HL-60 (cell line): Measurements from ENCODE around the gene ENKUR.

Experiments
- DNase-seq, 2 experiments: peaks; one replicate each; pipeline ENCODE4 v3.0.0-alpha.2; 2010 to 2020; ENCODE audit warnings: low read depth in 1 of 2, low spot score in 1 of 2
- H3K27ac ChIP-seq: fragments of 250-450 bp; sonication (Bioruptor Pico); replicated peaks from 2 replicates; pipeline ENCODE4 v1.5.1; 2020; ENCODE audit warnings: mild to moderate bottlenecking, moderate library complexity
- H3K27me3 ChIP-seq: fragments of 250-450 bp; sonication (Bioruptor Pico); 2 replicates; pipeline ENCODE4 v1.5.1; 2021; ENCODE audit warnings: mild to moderate bottlenecking, moderate library complexity; ENCODE audit not compliant: insufficient read depth, poor library complexity, severe bottlenecking
- H3K4me3 ChIP-seq: replicated peaks from 2 replicates; pipeline ENCODE4 v1.5.1; 2011; ENCODE audit warnings: mild to moderate bottlenecking, control low read depth, low read length; ENCODE audit not compliant: insufficient read depth
- GABPA ChIP-seq: IDR thresholded peaks from 2 replicates; pipeline ENCODE4 v1.6.1; 2012; ENCODE audit warnings: low read depth
- POLR2AphosphoS5 ChIP-seq: IDR thresholded peaks from 2 replicates; pipeline ENCODE4 v1.6.1; 2012; ENCODE audit warnings: low read depth
- REST ChIP-seq: IDR thresholded peaks from 2 replicates; pipeline ENCODE4 v1.6.1; 2012; ENCODE audit warnings: low read depth; ENCODE audit not compliant: insufficient replicate concordance
- SPI1 ChIP-seq: IDR thresholded peaks from 2 replicates; pipeline ENCODE4 v1.6.1; 2012; ENCODE audit warnings: low read depth, mild to moderate bottlenecking, borderline replicate concordance
- TF ChIP-seq, protein P1 (sequence below): IDR thresholded peaks from one replicate; pipeline ENCODE4 v1.5.1; 2011; ENCODE audit warnings: low read length, control low read depth, inconsistent platforms; ENCODE audit not compliant: insufficient read depth

The ENKUR gene

GRCh38 chr10:24938525-24938924 is 77.4 kb downstream of the ENKUR start:
- no peak for DNase-seq
- Histone ChIP-seq H3K27ac (no peak overlapping the region), H3K27me3 (no peaks in the 10 kb centered on the region), H3K4me3 (no peak overlapping the region)
- no peak for TF ChIP-seq SPI1
- TF ChIP-seq GABPA: no peak
- TF ChIP-seq REST: no peak
- no peak for TF ChIP-seq POLR2AphosphoS5
- TF ChIP-seq, protein P1, sequence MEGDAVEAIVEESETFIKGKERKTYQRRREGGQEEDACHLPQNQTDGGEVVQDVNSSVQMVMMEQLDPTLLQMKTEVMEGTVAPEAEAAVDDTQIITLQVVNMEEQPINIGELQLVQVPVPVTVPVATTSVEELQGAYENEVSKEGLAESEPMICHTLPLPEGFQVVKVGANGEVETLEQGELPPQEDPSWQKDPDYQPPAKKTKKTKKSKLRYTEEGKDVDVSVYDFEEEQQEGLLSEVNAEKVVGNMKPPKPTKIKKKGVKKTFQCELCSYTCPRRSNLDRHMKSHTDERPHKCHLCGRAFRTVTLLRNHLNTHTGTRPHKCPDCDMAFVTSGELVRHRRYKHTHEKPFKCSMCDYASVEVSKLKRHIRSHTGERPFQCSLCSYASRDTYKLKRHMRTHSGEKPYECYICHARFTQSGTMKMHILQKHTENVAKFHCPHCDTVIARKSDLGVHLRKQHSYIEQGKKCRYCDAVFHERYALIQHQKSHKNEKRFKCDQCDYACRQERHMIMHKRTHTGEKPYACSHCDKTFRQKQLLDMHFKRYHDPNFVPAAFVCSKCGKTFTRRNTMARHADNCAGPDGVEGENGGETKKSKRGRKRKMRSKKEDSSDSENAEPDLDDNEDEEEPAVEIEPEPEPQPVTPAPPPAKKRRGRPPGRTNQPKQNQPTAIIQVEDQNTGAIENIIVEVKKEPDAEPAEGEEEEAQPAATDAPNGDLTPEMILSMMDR: no peak

GRCh38 chr10:24938076-24938475 is 77.9 kb downstream of the ENKUR start:
- DNase-seq: no peak
- TF ChIP-seq POLR2AphosphoS5 (no peak), SPI1 (no peak), GABPA (no peak), REST (no peak)
- TF ChIP-seq, protein P1: no peak
- H3K27me3 ChIP-seq: no peaks in the 10 kb centered on the region
- no peak overlapping the region for H3K4me3 ChIP-seq
- no peak overlapping the region for H3K27ac ChIP-seq

GRCh38 chr10:24935504-24936292 is 80.3 kb downstream of the ENKUR start:
- Histone ChIP-seq H3K27ac (no peak overlapping the region), H3K4me3 (no peak overlapping the region), H3K27me3 (no peaks in the 10 kb centered on the region)
- DNase-seq: no peak
- TF ChIP-seq, protein P1: no peak
